Endothelial cell of umbilical vein (primary cell): ENCODE data around the gene CACNA2D2. TPM values are rescaled to one million over a fixed set of nuclear protein-coding genes. Genes with fewer than 3 reads are reported as not detected.

ENCODE experiments used
- BruUV-seq: library from RNA; stranded (reverse); fragments of 400-500 nt; replicated peaks from 2 replicates; lab custom pipeline; 2021; lab: Mats Ljungman, UMichigan
- CTCF ChIA-PET: fragments of 300-600, 350-600 bp; sonication (Branson Sonifier 250); formaldehyde crosslinking; loops from one replicate; lab custom pipeline; 2021; ENCODE audit warnings: antibody characterized with exemption, inconsistent platforms; lab: Charles Lee
- POLR2A ChIA-PET: fragments of 300-600, 350-600 bp; sonication (Branson Sonifier 250); formaldehyde crosslinking; loops from one replicate; lab custom pipeline; 2021; ENCODE audit warnings: antibody characterized with exemption, inconsistent platforms; lab: Charles Lee
- DNase-seq: peaks from one replicate; pipeline ENCODE4 v3.0.0-alpha.2; 2011; ENCODE audit warnings: low read depth, low spot score
- FAIRE-seq: peaks from 2 replicates; lab custom pipeline; 2011; peaks lifted over from hg19 to GRCh38; lab: Jason Lieb, UNC
- H2AFZ ChIP-seq: 2 replicates; pipeline ENCODE4 v1.6.0; 2012; ENCODE audit warnings: low read depth, low read length, control low read depth, inconsistent platforms
- H3K27ac ChIP-seq: 2 replicates; pipeline ENCODE4 v1.5.1; 2011; ENCODE audit warnings: low read depth, mild to moderate bottlenecking, control low read depth, low read length, moderate library complexity; ENCODE audit not compliant: insufficient read depth
- H3K27me3 ChIP-seq, 2 experiments: 2 replicates each; pipeline versions ENCODE4 v1.6.0 to v1.6.1; 2011; ENCODE audit warnings: low read length in 2 of 2, mixed read lengths in 1 of 2; ENCODE audit not compliant: control insufficient read depth in 2 of 2, insufficient read depth in 2 of 2
- H3K36me3 ChIP-seq, 2 experiments: 2 replicates in 1 of 2; 3 replicates in 1 of 2; pipeline ENCODE4 v1.5.1; 2011; ENCODE audit warnings: low read length in 2 of 2, mild to moderate bottlenecking in 1 of 2, moderate library complexity in 1 of 2; ENCODE audit not compliant: control insufficient read depth in 2 of 2, insufficient read depth in 2 of 2; ENCODE audit errors: extremely low read depth in 1 of 2
- H3K4me1 ChIP-seq: 3 replicates; pipeline ENCODE4 v1.5.1; 2011; ENCODE audit warnings: mild to moderate bottlenecking, low read length; ENCODE audit not compliant: control insufficient read depth, insufficient read depth; ENCODE audit errors: extremely low read depth
- H3K4me2 ChIP-seq: 2 replicates; pipeline ENCODE4 v1.6.1; 2011; ENCODE audit warnings: low read length, control low read depth, mixed read lengths; ENCODE audit not compliant: insufficient read depth
- H3K4me3 ChIP-seq, 3 experiments: fragments of 200-600 bp in 1 of 3; sonication (generic), shearing (Covaris generic) in 1 of 3; replicated peaks in 1 of 3; 2 replicates each; pipeline ENCODE4 v1.5.1; 2011 to 2016; ENCODE audit warnings: control low read depth in 3 of 3, low read length in 3 of 3, mild to moderate bottlenecking in 2 of 3, inconsistent platforms in 1 of 3, low read depth in 1 of 3, moderate library complexity in 1 of 3; ENCODE audit not compliant: insufficient read depth in 1 of 3
- H3K79me2 ChIP-seq: 2 replicates; pipeline ENCODE4 v1.6.0; 2012; ENCODE audit warnings: low read length, inconsistent platforms; ENCODE audit not compliant: control insufficient read depth, insufficient read depth
- H3K9ac ChIP-seq: replicated peaks from 2 replicates; pipeline ENCODE3; 2011; ENCODE audit warnings: low read length, control low read depth; ENCODE audit not compliant: insufficient read depth; ENCODE audit errors: extremely low read depth
- H3K9me1 ChIP-seq: replicated peaks from 3 replicates; pipeline ENCODE4 v1.6.0; 2011; ENCODE audit warnings: mild to moderate bottlenecking, low read length; ENCODE audit not compliant: control insufficient read depth, insufficient read depth; ENCODE audit errors: extremely low read depth
- H3K9me3 ChIP-seq: replicated peaks from 2 replicates; pipeline ENCODE4 v1.5.1; 2012; ENCODE audit warnings: low read length, inconsistent platforms; ENCODE audit not compliant: control insufficient read depth, insufficient read depth
- H4K20me1 ChIP-seq: replicated peaks from 2 replicates; pipeline ENCODE3; 2011; ENCODE audit warnings: mild to moderate bottlenecking, low read length; ENCODE audit not compliant: control insufficient read depth, insufficient read depth; ENCODE audit errors: extremely low read depth
- CTCF ChIP-seq, 2 donors: IDR thresholded peaks; 1 replicate in 1 of 2; 2 replicates in 1 of 2; pipeline ENCODE4 v1.5.1; 2011; ENCODE audit warnings: low read length in 2 of 2, mild to moderate bottlenecking in 2 of 2, moderate library complexity in 2 of 2, control low read depth in 1 of 2, inconsistent platforms in 1 of 2, low read depth in 1 of 2; ENCODE audit not compliant: insufficient read depth in 1 of 2; ENCODE audit errors: extremely low read depth in 1 of 2
- EZH2 ChIP-seq: IDR thresholded peaks from 2 replicates; pipeline ENCODE4 v1.6.1; 2012; ENCODE audit warnings: borderline replicate concordance, low read depth, mild to moderate bottlenecking, moderate library complexity, low read length, inconsistent platforms; ENCODE audit not compliant: severe bottlenecking
- FOS ChIP-seq: IDR thresholded peaks from 2 replicates; pipeline ENCODE4 v1.6.1; 2011; ENCODE audit warnings: mild to moderate bottlenecking, low read length, moderate library complexity, borderline replicate concordance; ENCODE audit not compliant: insufficient read depth
- GATA2 ChIP-seq: IDR thresholded peaks from 2 replicates; pipeline ENCODE4 v1.7.0; 2011; ENCODE audit warnings: low read depth, mild to moderate bottlenecking, moderate library complexity, mixed read lengths, low read length; ENCODE audit not compliant: insufficient read length, insufficient read depth
- JUN ChIP-seq: IDR thresholded peaks from 2 replicates; pipeline ENCODE4 v1.6.1; 2011; ENCODE audit warnings: borderline replicate concordance, low read depth; ENCODE audit not compliant: insufficient read length, insufficient read depth
- MAX ChIP-seq: IDR thresholded peaks from 2 replicates; pipeline ENCODE4 v1.6.1; 2011; ENCODE audit not compliant: insufficient read depth, insufficient read length
- MYC ChIP-seq: IDR thresholded peaks from one replicate; pipeline ENCODE4 v1.6.1; 2011; ENCODE audit warnings: mild to moderate bottlenecking, low read depth, low read length
- POLR2A ChIP-seq: IDR thresholded peaks from 2 replicates; pipeline ENCODE4 v1.6.1; 2012; ENCODE audit warnings: low read depth, mild to moderate bottlenecking, control low read depth, low read length
- POLR2AphosphoS5 ChIP-seq: IDR thresholded peaks from 2 replicates; pipeline ENCODE4 v1.6.1; 2012; ENCODE audit warnings: low read depth, mild to moderate bottlenecking, control low read depth, low read length, moderate library complexity; ENCODE audit not compliant: insufficient read depth
- dilution Hi-C: fragments of 300-500 bp; cut with MboI; formaldehyde crosslinking; loops from one replicate; pipeline ENCODE4 v1.15.0; 2019; ENCODE audit warnings: low sequenced_read_pairs; ENCODE audit not compliant: extremely low pct_ligation_motif_present
- intact Hi-C: fragments of 100-400 bp; cut with micrococcal nuclease; formaldehyde crosslinking; loops from one replicate; pipeline ENCODE4 v1.10.0; 2022
- polyA plus RNA-seq, 4 experiments: library from polyadenylated mRNA; depleted of rRNA in 3 of 4; stranded (reverse) in 3 of 4; unstranded in 1 of 4; fragments of >200 nt; gene quantifications; 2 replicates each; pipeline versions ENCODE4 v1.2.1 to v1.2.3, GENCODE V29; 2011 to 2012; ENCODE audit warnings: missing spikeins in 1 of 4
- total RNA-seq: library from RNA; stranded (reverse); gene quantifications from 2 replicates; pipeline ENCODE4 v1.2.3, GENCODE V29; 2021

Gene CACNA2D2
- total and polyA plus RNA-seq, 2 donors (not counting 3 experiments of a cell fraction or from before 2014, with no cell fraction given), result 0.15 TPM; not detected in 1

- H3K4me2 ChIP-seq, result no peak overlapping the region
- no peak overlapping the region for H3K4me3 ChIP-seq
- DNase-seq, result no peak
- no peak overlapping the region for H3K9ac ChIP-seq
- dilution Hi-C loops, result no loop called here
- H3K4me1 ChIP-seq, result no peaks in the 10 kb centered on the region
- no peak for FAIRE-seq
- H3K27me3 ChIP-seq, result no peaks in the 10 kb centered on the region
- H2AFZ ChIP-seq, result no peak overlapping the region
- no peak overlapping the region for H3K27ac ChIP-seq
- H3K9me1 ChIP-seq, result no peaks in the 10 kb centered on the region
- H4K20me1 ChIP-seq, result no peaks in the 10 kb centered on the region
- POLR2A ChIA-PET, result no interaction called here
- CTCF ChIA-PET, result interaction anchor here (1.1 kb wide), 1 partner anchor 10 kb away, joined by 3 read pairs; no protein-coding TSS in a partner anchor
- no TSS peak for BruUV-seq
- intact Hi-C loops, result no loop called here
- no peaks in the 10 kb centered on the region for H3K36me3 ChIP-seq
- no peaks in the 10 kb centered on the region for H3K9me3 ChIP-seq
- H3K79me2 ChIP-seq, result no peaks in the 10 kb centered on the region
- TF ChIP-seq POLR2A (no peak), MYC (no peak), CTCF (IDR thresholded peaks at IDR 0.05; ENCODE audit: extremely low read depth in 1 of 2, insufficient read depth in 1 of 2, low read depth in 1 of 2, low read length in 2 of 2) (no peak), POLR2AphosphoS5 (no peak), GATA2 (no peak), FOS (no peak), EZH2 (no peak), MAX (no peak), JUN (no peak)
These were observed 20.1 kb downstream of the CACNA2D2 start for GRCh38 chr3:50483374-50483773.
